PFSK-1 (cell line): ENCODE data around the gene BAHD1.

Experiments
- FOXP2 ChIP-seq: optimal IDR thresholded peaks from 2 replicates; pipeline ENCODE3; 2011; ENCODE audit warnings: borderline replicate concordance, control low read depth, inconsistent platforms; ENCODE audit not compliant: insufficient read depth; ENCODE audit errors: extremely low read length, extremely low read depth
- POLR2AphosphoS5 ChIP-seq: IDR thresholded peaks from 2 replicates; pipeline ENCODE4 v1.6.1; 2012; ENCODE audit warnings: low read depth, mild to moderate bottlenecking, control low read depth, low read length, moderate library complexity
- REST ChIP-seq, 2 experiments: IDR thresholded peaks; 2 replicates each; pipeline versions ENCODE4 v1.6.1 to v1.8.0; 2011 to 2012; ENCODE audit warnings: low read depth in 2 of 2, low read length in 2 of 2, control low read depth in 1 of 2, inconsistent platforms in 1 of 2, mild to moderate bottlenecking in 1 of 2, moderate library complexity in 1 of 2; ENCODE audit not compliant: insufficient read depth in 1 of 2
- SIN3A ChIP-seq: IDR thresholded peaks from 2 replicates; pipeline ENCODE4 v1.6.1; 2012; ENCODE audit warnings: mild to moderate bottlenecking, low read length, moderate library complexity, borderline replicate concordance; ENCODE audit not compliant: insufficient read depth
- TAF1 ChIP-seq: IDR thresholded peaks from 2 replicates; pipeline ENCODE4 v1.6.1; 2012; ENCODE audit warnings: low read length, control low read depth, borderline replicate concordance; ENCODE audit not compliant: insufficient read depth

The BAHD1 gene

GRCh38 chr15:40429068-40429710 is 11.6 kb upstream of the BAHD1 start:
- TF ChIP-seq REST (IDR thresholded peaks at IDR 0.05; ENCODE audit: insufficient read depth in 1 of 2, low read depth in 2 of 2, low read length in 2 of 2) (no peak), TAF1 (no peak)

- TF ChIP-seq FOXP2: no peak
- no peak for TF ChIP-seq TAF1
- TF ChIP-seq REST (IDR thresholded peaks at IDR 0.05; ENCODE audit: insufficient read depth in 1 of 2, low read depth in 2 of 2, low read length in 2 of 2): no peak
- no peak for TF ChIP-seq POLR2AphosphoS5
- TF ChIP-seq SIN3A: no peak
These were observed 10.4 kb upstream of the BAHD1 start for GRCh38 chr15:40430271-40430805.

- TF ChIP-seq REST (IDR thresholded peaks at IDR 0.05; ENCODE audit: insufficient read depth in 1 of 2, low read depth in 2 of 2, low read length in 2 of 2): no peak
- TF ChIP-seq TAF1: no peak
- TF ChIP-seq FOXP2: no peak
- no peak for TF ChIP-seq SIN3A
- TF ChIP-seq POLR2AphosphoS5: no peak
These were observed 5.6 kb upstream of the BAHD1 start for GRCh38 chr15:40435023-40435709.

- TF ChIP-seq TAF1 (no peak), FOXP2 (no peak), POLR2AphosphoS5 (no peak)
These were observed 5.1 kb upstream of the BAHD1 start for GRCh38 chr15:40435710-40436089.

- no peak for TF ChIP-seq FOXP2
- no peak for TF ChIP-seq TAF1
- no peak for TF ChIP-seq POLR2AphosphoS5
- no peak for TF ChIP-seq REST (IDR thresholded peaks at IDR 0.05; ENCODE audit: insufficient read depth in 1 of 2, low read depth in 2 of 2, low read length in 2 of 2)
- TF ChIP-seq SIN3A: no peak
These were observed 4.4 kb upstream of the BAHD1 start for GRCh38 chr15:40436116-40436891.
